C4-2B (cell line): ENCODE measurements around the gene SSRP1.

ENCODE experiments used
- ZFX ChIP-seq: fragments of 450-650 bp; IDR thresholded peaks from 2 replicates; pipeline ENCODE4 v1.6.1; 2017
- TF ChIP-seq, protein P1 (sequence below): fragments of 450-650 bp; conservative IDR thresholded peaks from 2 replicates; pipeline ENCODE4 v1.5.1; 2017; ENCODE audit warnings: mild to moderate bottlenecking

DNA sequence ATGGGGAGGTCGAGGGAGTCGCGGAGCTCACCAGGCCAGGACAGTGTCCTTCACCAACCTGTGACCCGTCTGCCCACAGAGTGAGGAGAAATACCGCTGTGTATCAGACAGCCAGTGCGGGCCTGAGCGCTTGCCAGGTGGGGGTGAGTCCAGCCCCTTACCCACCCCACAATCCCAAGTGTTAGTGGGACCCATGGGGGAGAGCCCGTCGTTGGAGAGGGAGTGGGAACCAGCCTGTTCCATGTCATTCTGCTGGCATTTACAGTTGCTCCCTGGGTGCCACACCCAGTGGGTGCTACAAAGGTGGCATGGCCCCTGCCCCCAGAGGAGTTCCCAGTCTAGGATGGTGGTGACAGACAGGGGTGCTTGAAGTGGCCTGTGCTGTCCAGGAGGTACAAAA, 11.6 kb upstream of the SSRP1 start:
- TF ChIP-seq, protein P1, sequence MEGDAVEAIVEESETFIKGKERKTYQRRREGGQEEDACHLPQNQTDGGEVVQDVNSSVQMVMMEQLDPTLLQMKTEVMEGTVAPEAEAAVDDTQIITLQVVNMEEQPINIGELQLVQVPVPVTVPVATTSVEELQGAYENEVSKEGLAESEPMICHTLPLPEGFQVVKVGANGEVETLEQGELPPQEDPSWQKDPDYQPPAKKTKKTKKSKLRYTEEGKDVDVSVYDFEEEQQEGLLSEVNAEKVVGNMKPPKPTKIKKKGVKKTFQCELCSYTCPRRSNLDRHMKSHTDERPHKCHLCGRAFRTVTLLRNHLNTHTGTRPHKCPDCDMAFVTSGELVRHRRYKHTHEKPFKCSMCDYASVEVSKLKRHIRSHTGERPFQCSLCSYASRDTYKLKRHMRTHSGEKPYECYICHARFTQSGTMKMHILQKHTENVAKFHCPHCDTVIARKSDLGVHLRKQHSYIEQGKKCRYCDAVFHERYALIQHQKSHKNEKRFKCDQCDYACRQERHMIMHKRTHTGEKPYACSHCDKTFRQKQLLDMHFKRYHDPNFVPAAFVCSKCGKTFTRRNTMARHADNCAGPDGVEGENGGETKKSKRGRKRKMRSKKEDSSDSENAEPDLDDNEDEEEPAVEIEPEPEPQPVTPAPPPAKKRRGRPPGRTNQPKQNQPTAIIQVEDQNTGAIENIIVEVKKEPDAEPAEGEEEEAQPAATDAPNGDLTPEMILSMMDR = no peak
- TF ChIP-seq ZFX = no peak
